CD4-positive, alpha-beta T cell treated with Interleukin-17A for 1 hour (primary cell): Measurements from ENCODE around the gene MBOAT7.
"Not testable (repeated sequence)": the region's sequence is repeated elsewhere in the genome, so short reads cannot be mapped to it uniquely, and the experiment has no call there.

Experiments
- DNase-seq: peaks from one replicate; pipeline ENCODE4 v3.0.0-alpha.2; 2020

The MBOAT7 gene

GRCh38 chr19:54186934-54187381, 2.4 kb downstream of the MBOAT7 start:
- no peak for DNase-seq

DNA sequence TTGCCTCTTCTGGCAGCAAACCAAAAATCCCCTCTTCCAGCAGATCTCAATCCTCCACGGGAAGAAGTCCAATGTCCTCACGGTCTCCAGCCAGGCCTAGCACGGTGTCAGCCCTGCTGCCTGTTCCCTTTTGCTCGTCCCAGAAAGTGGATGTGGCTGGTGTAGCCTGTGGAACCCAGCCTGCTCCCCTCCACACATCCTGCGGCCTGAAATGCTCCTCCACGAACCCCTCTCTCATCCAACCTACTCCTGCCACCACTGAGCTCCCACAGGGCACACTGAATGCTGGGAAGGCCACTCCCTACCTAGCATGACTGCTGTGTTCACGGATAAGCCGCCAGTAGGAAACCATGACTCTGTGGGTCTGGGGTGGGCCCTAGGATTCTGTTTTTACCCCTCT, 3.0 kb downstream of the MBOAT7 start:
- DNase-seq, result no peak

- no peak for DNase-seq
Measured at GRCh38 chr19:54183431-54183830, 5.9 kb downstream of the MBOAT7 start.

- DNase-seq, result not testable (repeated sequence)
Measured at GRCh38 chr19:54181894-54182293, 7.5 kb downstream of the MBOAT7 start.

DNA sequence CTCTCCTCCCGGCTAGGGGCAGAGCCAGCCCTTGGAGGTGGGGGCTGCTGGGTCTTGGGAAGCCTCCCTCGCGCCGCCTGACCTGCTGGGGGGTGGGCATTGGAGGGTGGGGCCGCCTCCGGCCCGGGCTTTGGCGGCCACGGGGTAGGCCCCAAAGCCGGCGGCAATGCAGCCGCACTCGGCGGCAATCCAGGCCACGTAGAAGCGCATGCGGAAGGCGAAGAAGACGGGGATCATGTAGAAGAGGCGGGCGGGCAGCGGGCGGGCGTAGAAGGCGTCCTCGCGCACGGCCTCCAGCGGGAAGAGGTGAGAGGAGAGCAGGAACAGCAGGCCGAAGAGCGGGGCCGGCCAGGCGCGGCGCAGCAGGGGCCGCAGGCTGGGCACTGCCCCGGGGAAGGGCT, 8.7 kb downstream of the MBOAT7 start:
- DNase-seq, result no peak

DNA sequence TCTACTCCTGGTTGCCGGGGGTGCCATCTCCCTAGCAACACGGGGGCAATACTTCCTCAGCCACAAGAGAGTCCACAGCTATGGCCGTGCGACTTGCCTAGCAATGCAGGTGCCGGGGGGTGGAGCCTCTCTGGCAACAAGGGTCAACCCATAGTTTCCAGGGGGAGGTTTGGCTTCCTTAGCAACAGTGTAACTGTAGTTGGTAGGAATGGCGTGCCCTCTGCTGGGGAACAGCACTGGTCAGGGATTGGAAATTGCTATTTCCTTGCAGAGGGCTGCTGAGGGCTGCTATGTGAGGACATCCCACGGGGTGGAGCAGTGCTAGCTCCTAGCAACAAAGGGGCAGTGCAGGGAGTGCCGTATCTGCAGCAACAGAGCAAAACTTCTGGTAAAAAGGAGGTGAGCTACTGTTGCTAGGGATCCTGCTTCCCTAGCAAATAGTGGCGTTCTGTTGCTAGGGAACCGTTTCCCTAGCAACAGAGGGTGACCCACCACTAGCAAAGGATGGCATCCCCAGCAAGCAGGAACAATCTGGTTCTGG, 9.4 kb downstream of the MBOAT7 start:
- DNase-seq, result no peak

GRCh38 chr19:54179262-54179852, 10.0 kb downstream of the MBOAT7 start:
- no peak for DNase-seq

GRCh38 chr19:54178581-54179261, 10.7 kb downstream of the MBOAT7 start:
- peak; percentile 57 for DNase-seq

DNA sequence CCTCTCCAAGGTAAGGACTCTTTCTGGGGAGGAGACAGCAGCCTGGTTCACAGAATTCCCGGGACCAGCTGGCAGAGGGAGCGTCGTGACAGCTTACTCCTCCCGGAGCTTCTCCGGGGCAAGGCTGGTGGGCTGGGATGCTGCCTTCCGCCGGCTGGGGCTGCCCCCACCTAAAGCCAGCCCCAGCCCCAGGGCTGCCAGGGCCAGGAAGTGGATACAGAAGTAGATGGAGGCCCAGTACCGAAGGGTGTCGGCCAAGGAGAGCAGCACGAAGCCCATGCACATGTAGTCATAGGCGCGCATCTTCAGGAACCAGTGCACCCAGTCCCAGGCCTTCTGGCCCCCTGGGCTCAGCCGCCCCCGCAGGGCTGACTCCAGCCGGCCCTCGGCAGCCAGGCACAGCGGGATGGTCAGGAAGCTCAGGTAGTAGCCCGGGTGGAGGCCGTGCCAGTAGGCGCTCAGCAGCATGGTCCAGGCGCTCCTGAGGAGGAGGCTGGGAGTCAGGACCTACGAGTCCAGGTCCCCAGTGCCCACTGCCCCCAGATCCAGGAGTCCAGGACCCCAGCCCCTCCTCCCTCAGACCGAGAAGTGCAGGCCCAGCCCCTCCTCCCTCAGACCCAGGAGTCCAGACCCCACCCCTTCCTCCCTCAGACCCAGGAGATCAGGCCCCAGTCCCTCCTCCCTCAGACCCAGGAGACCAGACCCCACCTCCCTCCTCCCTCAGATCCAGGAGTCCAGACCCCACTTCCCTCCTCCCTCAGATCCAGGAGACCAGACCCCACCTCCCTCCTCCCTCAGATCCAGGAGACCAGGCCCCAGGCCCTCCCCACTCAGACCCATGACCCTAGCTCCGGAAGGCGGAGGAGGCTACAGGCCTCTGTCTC, 15.2 kb downstream of the MBOAT7 start:
- no peak for DNase-seq

- DNase-seq, result no peak
Measured at GRCh38 chr19:54173359-54173699, 16.1 kb downstream of the MBOAT7 start.

DNA sequence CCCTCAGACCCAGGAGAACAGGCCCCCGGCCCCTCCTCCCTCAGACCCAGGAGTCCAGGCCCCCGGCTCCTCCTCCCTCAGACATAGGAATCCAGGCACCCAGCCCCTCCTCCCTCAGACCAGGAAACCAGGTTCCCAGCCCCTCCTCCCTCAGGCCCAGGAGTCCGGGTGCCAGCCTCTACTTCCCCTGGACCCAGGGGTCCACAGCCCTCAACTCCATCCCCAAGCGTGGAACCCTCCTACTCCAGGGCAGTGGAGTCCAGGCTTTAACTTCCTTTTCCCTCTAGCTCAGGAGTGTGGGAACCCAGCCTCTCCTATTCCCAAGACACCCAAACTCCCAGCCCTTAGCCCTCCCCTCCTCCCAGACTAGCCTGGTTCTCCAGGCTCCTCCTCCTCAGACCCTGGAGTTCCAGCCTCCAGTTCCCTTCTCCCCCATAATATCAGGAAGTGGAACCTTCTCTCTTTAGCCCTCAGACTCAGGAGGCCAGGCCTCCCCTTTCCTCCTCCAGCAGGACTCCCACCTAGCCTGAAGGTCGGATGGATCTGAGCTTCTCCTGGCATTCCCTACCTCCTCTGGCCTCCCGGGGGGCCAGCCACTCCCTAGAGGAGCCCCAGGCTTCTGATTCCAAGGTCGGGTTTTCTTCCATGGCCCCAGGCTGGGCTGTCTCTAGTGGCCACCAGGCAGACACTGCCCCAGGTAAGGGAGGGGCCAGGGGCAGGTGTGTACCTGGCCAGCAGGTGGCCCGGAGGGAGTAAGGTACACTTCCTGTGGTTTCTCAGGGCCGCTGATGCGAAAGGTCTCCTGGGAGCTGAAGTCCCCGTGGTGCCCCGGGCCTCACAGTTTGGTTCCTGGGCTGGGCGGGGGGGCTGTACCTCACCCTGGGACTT, 16.7 kb downstream of the MBOAT7 start, which contains the start of gene TMC4:
Gene TMC4 (minus strand): TSS at position 690 of the 888 bp plus-strand sequence. CDS start 43 bp downstream, at position 647.
- DNase-seq, result peak; percentile 23

DNA sequence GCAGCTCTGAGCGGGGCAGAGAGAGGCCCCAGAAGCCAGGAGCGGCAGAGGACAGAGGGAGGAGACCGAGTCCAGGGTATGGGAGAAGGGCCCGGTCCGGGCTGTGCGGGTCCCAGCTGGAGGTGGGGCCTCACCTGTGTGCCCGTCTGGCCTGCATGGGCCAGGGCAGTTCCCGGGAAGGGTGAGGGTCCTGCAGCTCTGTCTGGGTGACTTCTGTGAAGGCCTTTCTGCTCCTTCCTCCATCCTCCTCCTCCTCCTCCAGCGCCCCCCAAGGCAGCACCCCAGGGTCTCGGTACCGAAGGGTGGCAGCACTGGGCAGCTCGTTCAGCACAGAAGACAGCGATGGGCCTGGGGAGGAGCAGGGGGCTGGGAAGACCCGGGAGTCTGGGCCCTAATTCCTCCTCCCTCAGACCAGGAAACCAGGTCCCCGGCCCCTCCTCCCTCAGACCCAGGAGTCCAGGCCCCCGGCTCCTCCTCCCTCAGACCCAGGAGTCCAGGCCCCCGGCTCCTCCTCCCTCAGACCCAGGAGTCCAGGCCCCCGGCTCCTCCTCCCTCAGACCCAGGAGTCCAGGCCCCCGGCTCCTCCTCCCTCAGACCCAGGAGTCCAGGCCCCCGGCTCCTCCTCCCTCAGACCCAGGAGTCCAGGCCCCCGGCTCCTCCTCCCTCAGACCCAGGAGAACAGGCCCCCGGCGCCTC, 17.5 kb downstream of the MBOAT7 start:
- DNase-seq, result not testable (repeated sequence)

- no peak for DNase-seq
Measured at GRCh38 chr19:54169149-54169740, 20.1 kb downstream of the MBOAT7 start.

DNA sequence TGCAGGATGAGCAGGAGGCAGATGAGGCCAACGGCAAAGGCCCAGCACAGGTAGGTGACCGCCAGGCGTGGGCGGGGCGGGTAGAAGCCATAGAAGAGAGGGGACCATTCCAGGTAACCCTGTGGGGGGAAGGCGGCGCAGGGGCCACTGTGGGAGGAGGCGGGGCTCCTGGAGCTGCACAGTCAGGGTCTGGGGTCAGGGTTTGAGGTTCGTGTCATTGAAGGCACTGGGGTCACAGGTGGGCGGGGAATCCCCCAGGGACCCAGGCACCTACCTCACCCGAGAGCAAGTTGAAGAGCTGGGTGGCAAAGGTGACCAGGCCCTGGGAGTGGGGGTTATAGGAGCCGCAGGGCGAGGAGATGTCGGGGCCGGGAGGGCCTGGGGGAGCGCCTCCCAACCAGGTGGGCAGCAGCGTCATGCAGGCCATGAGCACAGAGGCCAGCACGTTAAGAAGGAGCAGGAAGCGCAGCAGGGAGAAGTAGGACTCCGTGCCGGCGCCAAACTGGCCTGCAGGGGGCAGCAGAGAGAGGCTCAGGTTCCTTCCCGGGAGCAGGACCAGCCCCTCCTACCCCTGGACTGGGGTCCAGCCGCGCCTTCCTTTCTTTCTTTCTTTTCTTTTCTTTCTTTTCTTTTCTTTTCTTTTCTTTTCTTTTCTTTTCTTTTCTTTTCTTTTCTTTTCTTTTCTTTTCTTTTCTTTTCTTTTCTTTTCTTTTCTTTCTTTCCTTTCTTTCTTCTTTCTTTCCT, 21.0 kb downstream of the MBOAT7 start:
- DNase-seq, result peak; percentile 89

DNA sequence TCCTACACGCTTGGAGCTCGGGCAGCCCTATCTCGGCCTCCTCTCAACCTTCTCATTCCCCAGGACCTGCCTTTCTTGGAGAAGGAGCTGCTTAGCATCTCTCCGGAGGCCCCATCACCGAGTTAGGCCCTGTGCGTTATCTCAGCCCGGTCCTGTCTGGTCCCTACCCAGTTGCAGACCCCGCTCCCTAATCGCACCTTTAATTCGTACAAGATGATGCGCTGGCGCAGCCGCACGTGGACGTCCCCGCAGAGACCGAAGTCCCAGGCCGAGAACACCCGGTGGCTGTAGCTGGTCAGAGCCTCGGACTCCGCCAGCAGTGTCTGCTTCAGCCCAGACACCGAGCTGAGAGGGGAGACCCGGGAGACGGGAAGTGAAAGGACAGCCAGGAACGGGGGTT, 24.2 kb downstream of the MBOAT7 start:
- no peak for DNase-seq

DNA sequence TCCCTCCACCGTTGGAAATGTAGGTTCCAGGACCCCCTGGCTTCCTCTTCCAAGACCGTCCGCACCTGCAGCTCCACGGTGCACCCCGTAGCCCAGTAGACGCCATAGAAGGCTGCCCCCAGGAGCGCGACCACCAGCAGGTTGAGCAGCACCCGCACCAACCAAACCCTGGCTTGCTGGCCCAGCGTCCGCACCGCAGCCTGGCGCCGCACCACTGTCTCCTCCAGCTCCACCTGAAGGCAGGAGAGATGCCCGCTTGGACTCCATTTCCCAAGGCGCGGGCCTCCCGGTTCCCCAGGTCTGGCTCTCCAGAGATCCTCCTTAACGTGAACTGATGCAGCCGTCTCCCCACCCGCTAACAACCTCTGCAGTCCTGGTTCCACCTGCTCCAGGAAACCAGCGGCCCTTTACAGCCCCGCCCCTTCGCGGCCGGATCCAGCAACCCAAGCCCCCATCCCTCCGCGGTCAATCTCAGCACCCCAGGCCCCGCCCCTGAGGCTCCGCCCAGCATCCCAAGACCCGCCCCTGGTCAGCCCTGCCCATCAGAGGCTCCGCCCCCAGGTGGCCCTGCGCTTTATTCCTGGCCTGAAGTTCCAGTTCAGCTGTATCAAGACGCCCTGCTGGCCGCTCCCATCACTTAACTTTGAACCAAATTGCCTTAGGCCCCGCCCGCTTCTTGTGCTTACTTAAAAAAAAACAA, 24.9 kb downstream of the MBOAT7 start:
- DNase-seq, result peak; percentile 82

DNA sequence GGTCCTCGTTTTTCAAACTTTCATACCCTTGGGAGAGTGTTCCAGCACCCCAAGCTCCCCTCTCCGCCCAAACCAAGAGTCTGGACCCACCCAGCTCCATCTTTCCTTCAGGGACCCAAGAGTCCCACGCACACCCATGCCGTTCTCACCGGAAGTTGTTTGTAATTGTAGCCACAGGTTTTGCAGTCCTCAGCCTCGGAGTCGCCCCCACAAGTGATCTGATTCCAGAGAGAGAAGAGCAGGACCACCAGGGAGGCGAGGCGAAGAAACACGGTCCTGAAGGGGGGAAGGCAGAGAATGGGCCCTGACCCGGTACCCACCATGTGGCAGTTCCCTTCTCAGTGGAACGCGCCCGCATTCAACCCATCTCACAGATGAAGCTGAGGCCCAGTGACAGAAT, 26.5 kb downstream of the MBOAT7 start:
- no peak for DNase-seq

- DNase-seq, result peak; percentile 82
Measured at GRCh38 chr19:54162241-54162805, 27.1 kb downstream of the MBOAT7 start.

DNA sequence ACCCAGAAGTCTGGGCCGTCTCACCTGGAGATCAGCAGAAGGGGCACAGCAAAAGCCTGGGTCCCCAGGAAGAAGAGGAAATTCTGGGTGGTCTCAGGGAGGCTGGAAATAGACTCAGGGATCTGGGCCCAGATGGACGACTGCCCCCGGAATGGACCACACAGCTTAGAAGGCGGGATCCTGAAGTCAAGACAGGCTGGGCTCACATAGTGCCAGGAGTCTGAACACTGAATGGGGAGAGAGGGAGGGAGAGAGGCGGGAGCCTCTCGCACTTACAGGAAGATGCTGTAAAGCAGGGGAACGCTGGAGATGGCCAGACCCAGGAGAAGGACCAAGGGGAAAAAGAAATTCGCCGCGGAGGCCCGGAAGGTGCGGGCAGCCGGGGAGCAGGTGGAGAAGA, 28.5 kb downstream of the MBOAT7 start:
- DNase-seq, result no peak
